Measurements from ENCODE around the gene ZNF117. TPM values are rescaled to one million over a fixed set of nuclear protein-coding genes. Genes with fewer than 3 reads are reported as not detected.
"Not testable (repeated sequence)": the region's sequence is repeated elsewhere in the genome, so short reads cannot be mapped to it uniquely, and the experiment has no call there.

The ZNF117 gene
- total and polyA plus RNA-seq, 9 of the 15 experiments (the other 6 are each of a cell fraction or from before 2014, with no cell fraction given): 2.5 to 18.9 (median 14.1) TPM

DNA sequence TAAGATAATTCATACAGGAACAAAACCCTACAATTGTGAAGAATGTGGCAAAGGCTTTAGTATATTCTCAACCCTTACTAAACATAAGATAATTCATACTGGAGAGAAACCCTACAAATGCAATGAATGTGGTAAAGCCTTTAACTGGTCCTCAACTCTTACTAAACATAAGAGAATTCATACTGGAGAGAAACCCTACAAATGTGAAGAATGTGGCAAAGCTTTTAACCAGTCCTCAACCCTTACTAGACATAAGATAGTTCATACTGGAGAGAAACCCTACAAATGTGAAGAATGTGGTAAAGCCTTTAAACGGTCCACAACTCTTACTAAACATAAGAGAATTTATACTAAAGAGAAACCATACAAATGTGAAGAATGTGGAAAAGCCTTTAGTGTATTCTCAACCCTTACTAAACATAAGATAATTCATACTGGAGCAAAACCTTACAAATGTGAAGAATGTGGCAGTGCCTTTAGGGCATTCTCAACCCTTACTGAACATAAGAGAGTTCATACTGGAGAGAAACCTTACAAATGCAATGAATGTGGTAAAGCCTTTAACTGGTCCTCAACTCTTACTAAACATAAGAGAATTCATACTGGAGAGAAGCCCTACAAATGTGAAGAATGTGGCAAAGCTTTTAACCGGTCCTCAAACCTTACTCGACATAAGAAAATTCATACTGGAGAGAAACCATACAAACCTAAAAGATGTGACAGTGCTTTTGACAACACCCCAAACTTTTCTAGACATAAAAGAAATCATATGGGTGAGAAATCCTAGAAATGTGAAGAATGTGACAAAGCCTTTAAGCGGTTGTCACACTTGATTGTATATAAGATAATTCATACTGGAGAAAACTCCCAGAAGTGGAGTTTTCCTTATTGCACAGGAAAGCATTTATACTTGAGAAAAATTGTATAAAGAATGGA, 62.3 kb downstream of the ZNF117 start:
- H3K4me1 ChIP-seq (replicated peaks in 1 of 2; ENCODE audit: control insufficient read depth in 2 of 2, insufficient read depth in 2 of 2, low read length in 2 of 2); ATAC-seq; H3K27ac ChIP-seq (ENCODE audit: extremely low read depth, low read depth, low read length); H3K9me1 ChIP-seq (ENCODE audit: control insufficient read depth, insufficient read depth, low read length); FAIRE-seq; intact Hi-C loops (cut with micrococcal nuclease); CTCF ChIA-PET (ENCODE audit: low intra/inter-chr PET ratio); H3K9ac ChIP-seq (ENCODE audit: insufficient read depth in 1 of 2, low read depth in 2 of 2, low read length in 2 of 2); in situ Hi-C loops (cut with MboI); H2AFZ ChIP-seq (ENCODE audit: low read depth, low read length); H4K20me1 ChIP-seq (replicated peaks; ENCODE audit: control insufficient read depth, insufficient read depth, low read length); POLR2A ChIA-PET; H3K4me2 ChIP-seq (ENCODE audit: insufficient read depth, low read length); H3K27me3 ChIP-seq (ENCODE audit: control insufficient read depth in 2 of 2, insufficient read depth in 2 of 2, low read length in 2 of 2); DNase-seq (ENCODE audit: extremely low read depth in 1 of 4, low spot score in 3 of 4); H3K79me2 ChIP-seq (ENCODE audit: control insufficient read depth, insufficient read depth, low read length); H3K4me3 ChIP-seq: not testable (repeated sequence)
- TF ChIP-seq TRIM28 (IDR thresholded peaks at IDR 0.05): peak; percentile 45; the same call in 1 of the 2 replicates
- peak; percentile 88 for TF ChIP-seq ZNF584 (CRISPR knock-in tag; IDR thresholded peaks at IDR 0.05; ENCODE audit: low read depth)
- TF ChIP-seq ZNF274 (IDR thresholded peaks at IDR 0.05; ENCODE audit: borderline replicate concordance, low read depth, low read length): peak; percentile 90
- 0 out of 4 replicates have a peak, but pooled peaks of 1 of the 2 experiments have one; percentile 9 for TF ChIP-seq TRIM24 (IDR thresholded peaks at IDR 0.05)
- 96% methylated on average over 4 of the region's 4 CpGs for WGBS (ENCODE audit: insufficient coverage, low coverage, missing lambda C conversion rate)
- BruUV-seq (replicated peaks): TSS peak; percentile 10
- Histone ChIP-seq H3K9me3 (replicated peaks; ENCODE audit: control insufficient read depth, insufficient read depth, low read depth, low read length) (peaks cover 41% of the 10 kb centered on the region), H3K36me3 (ENCODE audit: control insufficient read depth, insufficient read depth, low read length) (peaks cover 47% of the 10 kb centered on the region)

Small RNAs within 50 kb of the gene (small RNA-seq; reads per million reads assigned to genes)
- not detected for gene RNU6-1229P

Other genes starting within 250 kb of the ZNF117 start
- 14.6 and 16.9 TPM in 2 replicates for gene ZNF138, start 196.6 kb downstream of the ZNF117 start, total RNA-seq (2014; rRNA removed)
- gene ZNF138, start 196.6 kb downstream of the ZNF117 start, total RNA-seq (2014; rRNA removed; fragmentation: Illumina TruSeq; extraction: Trizol): 27.4 and 31.6 TPM in 2 replicates
- 24.8 and 29.1 TPM in 2 replicates for gene ZNF138, start 196.6 kb downstream of the ZNF117 start, total RNA-seq (2015; rRNA removed; fragmentation: Illumina TruSeq; extraction: Trizol)
- gene ZNF138, start 196.6 kb downstream of the ZNF117 start, total RNA-seq (2021): 15.7 and 16.4 TPM in 2 replicates
- gene ZNF138, start 196.6 kb downstream of the ZNF117 start, polyA plus RNA-seq (2011; rRNA removed): 18.3 and 23.2 TPM in 2 replicates
- gene ZNF138, start 196.6 kb downstream of the ZNF117 start, polyA plus RNA-seq (2014; fragmentation: Illumina TruSeq; extraction: Trizol): 26.8 and 34.9 TPM in 2 replicates
- 10 to 100 TPM; 16.6 to 22.5 TPM for gene ZNF138, start 196.6 kb downstream of the ZNF117 start, polyA plus RNA-seq (2014; fragmentation: Nextera tagmentation; extraction: Ambion mirVana)
- 22.6 and 23.2 TPM in 2 replicates for gene ZNF138, start 196.6 kb downstream of the ZNF117 start, polyA plus RNA-seq (2014; rRNA removed)
- 16.9 and 18.2 TPM in 2 replicates for gene ZNF273, start 87.8 kb downstream of the ZNF117 start, total RNA-seq (2014; rRNA removed)
- 29.5 and 33.1 TPM in 2 replicates for gene ZNF273, start 87.8 kb downstream of the ZNF117 start, total RNA-seq (2014; rRNA removed; fragmentation: Illumina TruSeq; extraction: Trizol)
- gene ZNF273, start 87.8 kb downstream of the ZNF117 start, total RNA-seq (2015; rRNA removed; fragmentation: Illumina TruSeq; extraction: Trizol): 21.3 and 26.1 TPM in 2 replicates
- gene ZNF273, start 87.8 kb downstream of the ZNF117 start, total RNA-seq (2021): 14.7 and 15.6 TPM in 2 replicates
- gene ZNF273, start 87.8 kb downstream of the ZNF117 start, polyA plus RNA-seq (2011; rRNA removed): 18.1 and 20.7 TPM in 2 replicates
- gene ZNF273, start 87.8 kb downstream of the ZNF117 start, polyA plus RNA-seq (2014; fragmentation: Illumina TruSeq; extraction: Trizol): 19.5 and 20.8 TPM in 2 replicates
- gene ZNF273, start 87.8 kb downstream of the ZNF117 start, polyA plus RNA-seq (2014; fragmentation: Nextera tagmentation; extraction: Ambion mirVana): 10 to 100 TPM; 20.2 to 37.0 TPM
- 13.3 and 14.8 TPM in 2 replicates for gene ZNF273, start 87.8 kb downstream of the ZNF117 start, polyA plus RNA-seq (2014; rRNA removed)
- gene ERV3-1, start 15.7 kb upstream of the ZNF117 start, total RNA-seq (2014; rRNA removed): 13.9 and 15.6 TPM in 2 replicates
- gene ERV3-1, start 15.7 kb upstream of the ZNF117 start, total RNA-seq (2014; rRNA removed; fragmentation: Illumina TruSeq; extraction: Trizol): 22.0 TPM in 2 replicates
- 21.2 and 23.6 TPM in 2 replicates for gene ERV3-1, start 15.7 kb upstream of the ZNF117 start, total RNA-seq (2015; rRNA removed; fragmentation: Illumina TruSeq; extraction: Trizol)
- 15.7 and 18.4 TPM in 2 replicates for gene ERV3-1, start 15.7 kb upstream of the ZNF117 start, total RNA-seq (2021)
- gene ERV3-1, start 15.7 kb upstream of the ZNF117 start, polyA plus RNA-seq (2011; rRNA removed): 27.2 and 30.0 TPM in 2 replicates
- gene ERV3-1, start 15.7 kb upstream of the ZNF117 start, polyA plus RNA-seq (2014; fragmentation: Illumina TruSeq; extraction: Trizol): 22.0 and 25.6 TPM in 2 replicates
- gene ERV3-1, start 15.7 kb upstream of the ZNF117 start, polyA plus RNA-seq (2014; fragmentation: Nextera tagmentation; extraction: Ambion mirVana): 10 to 100 TPM; 10.2 to 13.7 TPM
- 24.2 and 27.5 TPM in 2 replicates for gene ERV3-1, start 15.7 kb upstream of the ZNF117 start, polyA plus RNA-seq (2014; rRNA removed)

All from K562 (cell line).